ENCODE data around the gene RHNO1.

DNA sequence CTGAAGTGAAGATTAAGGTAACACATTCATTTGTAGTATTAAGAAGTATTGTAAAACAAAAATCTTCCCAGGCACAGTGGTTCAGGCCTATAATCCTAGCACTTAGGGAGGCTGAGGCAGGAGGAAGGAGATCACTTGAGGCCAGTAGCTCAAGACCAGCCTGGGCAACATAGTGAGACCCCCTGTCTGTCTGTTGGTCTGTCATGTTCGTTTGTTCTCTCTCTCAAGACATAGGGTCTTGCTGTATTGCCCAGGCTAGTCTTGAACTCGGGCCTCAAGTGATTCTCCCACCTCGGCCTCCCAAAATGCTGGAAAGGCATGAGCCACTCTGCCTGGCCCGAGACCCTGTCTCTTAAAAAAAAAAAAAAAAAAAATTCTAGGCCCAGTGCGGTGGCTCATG, 20.4 kb downstream of the RHNO1 start:
- TF ChIP-seq, protein P1, sequence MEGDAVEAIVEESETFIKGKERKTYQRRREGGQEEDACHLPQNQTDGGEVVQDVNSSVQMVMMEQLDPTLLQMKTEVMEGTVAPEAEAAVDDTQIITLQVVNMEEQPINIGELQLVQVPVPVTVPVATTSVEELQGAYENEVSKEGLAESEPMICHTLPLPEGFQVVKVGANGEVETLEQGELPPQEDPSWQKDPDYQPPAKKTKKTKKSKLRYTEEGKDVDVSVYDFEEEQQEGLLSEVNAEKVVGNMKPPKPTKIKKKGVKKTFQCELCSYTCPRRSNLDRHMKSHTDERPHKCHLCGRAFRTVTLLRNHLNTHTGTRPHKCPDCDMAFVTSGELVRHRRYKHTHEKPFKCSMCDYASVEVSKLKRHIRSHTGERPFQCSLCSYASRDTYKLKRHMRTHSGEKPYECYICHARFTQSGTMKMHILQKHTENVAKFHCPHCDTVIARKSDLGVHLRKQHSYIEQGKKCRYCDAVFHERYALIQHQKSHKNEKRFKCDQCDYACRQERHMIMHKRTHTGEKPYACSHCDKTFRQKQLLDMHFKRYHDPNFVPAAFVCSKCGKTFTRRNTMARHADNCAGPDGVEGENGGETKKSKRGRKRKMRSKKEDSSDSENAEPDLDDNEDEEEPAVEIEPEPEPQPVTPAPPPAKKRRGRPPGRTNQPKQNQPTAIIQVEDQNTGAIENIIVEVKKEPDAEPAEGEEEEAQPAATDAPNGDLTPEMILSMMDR (IDR thresholded peaks at IDR 0.05; ENCODE audit: low read length), result no peak
- no peak for TF ChIP-seq EZH2 (optimal IDR thresholded peaks at IDR 0.05; ENCODE audit: low read depth, low read length)
